SK-N-MC (cell line): ENCODE measurements around the gene OR1D5.

ENCODE experiments used
- EZH2 ChIP-seq: fragments of 200-600 bp; sonication (generic); IDR thresholded peaks from one replicate; pipeline ENCODE4 v1.6.1; 2017; ENCODE audit warnings: antibody characterized with exemption
- FOXP2 ChIP-seq: optimal IDR thresholded peaks from 2 replicates; pipeline ENCODE3; 2011; ENCODE audit warnings: mild to moderate bottlenecking, moderate library complexity; ENCODE audit not compliant: insufficient read depth; ENCODE audit errors: extremely low read length, control extremely low read depth
- POLR2AphosphoS5 ChIP-seq: IDR thresholded peaks from 2 replicates; pipeline ENCODE4 v1.6.1; 2012; ENCODE audit warnings: mild to moderate bottlenecking, low read depth, low read length, borderline replicate concordance

DNA sequence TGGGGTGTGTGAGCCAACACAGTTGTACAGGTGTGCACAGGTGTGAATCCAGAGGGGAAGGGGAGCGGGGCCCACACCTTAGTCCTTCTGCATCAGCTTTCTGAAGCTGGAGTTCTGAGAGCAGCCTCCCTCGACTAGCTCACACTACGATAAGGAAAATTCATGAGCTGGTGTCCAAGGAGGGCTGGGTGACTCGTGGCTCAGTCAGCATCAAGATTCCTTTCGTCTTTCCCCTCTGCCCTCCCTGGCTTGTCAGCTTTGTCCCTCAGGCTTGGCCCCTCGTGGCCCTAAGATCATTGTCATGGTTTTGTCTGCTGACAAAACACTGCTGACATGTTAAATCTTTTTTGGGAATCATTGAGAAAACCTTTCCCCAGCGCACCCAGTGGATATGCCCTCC, 47.5 kb downstream of the OR1D5 start:
- TF ChIP-seq EZH2: no peak
- TF ChIP-seq POLR2AphosphoS5: no peak
- no peak for TF ChIP-seq FOXP2
